Naive B cell (primary cell): ENCODE results near the gene SLC25A43. TPM values are rescaled to one million over a fixed set of nuclear protein-coding genes. Genes with fewer than 3 reads are reported as not detected.

ENCODE experiments used
- ATAC-seq, 2 donors: fragments of 150-1000 bp; cut with Tn5 transposase; 2 replicates each; pipeline ENCODE4 v1.10.0; 2021; ENCODE audit warnings: low read depth in 2 of 2, mild to moderate bottlenecking in 2 of 2, moderate library complexity in 2 of 2
- DNase-seq: peaks from one replicate; pipeline ENCODE4 v3.0.0; 2022
- H3K27ac Mint-ChIP-seq, 6 donors: one replicate each; pipeline ENCODE4 v1.8.0; 2020 to 2022; ENCODE audit warnings: mild to moderate bottlenecking in 6 of 6, mixed read lengths in 6 of 6, moderate library complexity in 5 of 6, inconsistent platforms in 2 of 6
- H3K27me3 Mint-ChIP-seq, 3 donors: one replicate each; pipeline ENCODE4 v1.8.0; 2021 to 2022; ENCODE audit warnings: mixed read lengths in 3 of 3, mild to moderate bottlenecking in 1 of 3
- H3K36me3 Mint-ChIP-seq, 2 donors: one replicate each; pipeline ENCODE4 v1.8.0; 2020 to 2022; ENCODE audit warnings: mixed read lengths in 2 of 2, inconsistent platforms in 1 of 2, mild to moderate bottlenecking in 1 of 2
- H3K4me1 Mint-ChIP-seq, 3 donors: one replicate each; pipeline ENCODE4 v1.8.0; 2020 to 2022; ENCODE audit warnings: mixed read lengths in 3 of 3, inconsistent platforms in 1 of 3, mild to moderate bottlenecking in 1 of 3, moderate library complexity in 1 of 3
- H3K4me3 Mint-ChIP-seq, 8 donors: one replicate each; pipeline ENCODE4 v1.8.0; 2020 to 2022; ENCODE audit warnings: mild to moderate bottlenecking in 8 of 8, mixed read lengths in 8 of 8, moderate library complexity in 8 of 8, inconsistent platforms in 2 of 8
- H3K9me3 Mint-ChIP-seq, 7 donors: one replicate each; pipeline ENCODE4 v1.8.0; 2020 to 2022; ENCODE audit warnings: mixed read lengths in 7 of 7, mild to moderate bottlenecking in 5 of 7, inconsistent platforms in 2 of 7, moderate library complexity in 1 of 7
- polyA plus RNA-seq, 6 donors: library from polyadenylated mRNA; unstranded; fragments of 300-500 nt; fragmentation: Illumina TruSeq; gene quantifications; one replicate each; pipeline ENCODE4 v1.2.3, GENCODE V29; 2021; ENCODE audit warnings: low read depth in 6 of 6

Gene SLC25A43
- polyA plus RNA-seq, 6 donors from 2014 or later: 9.3 to 15.3 (median 12.5) TPM

DNA sequence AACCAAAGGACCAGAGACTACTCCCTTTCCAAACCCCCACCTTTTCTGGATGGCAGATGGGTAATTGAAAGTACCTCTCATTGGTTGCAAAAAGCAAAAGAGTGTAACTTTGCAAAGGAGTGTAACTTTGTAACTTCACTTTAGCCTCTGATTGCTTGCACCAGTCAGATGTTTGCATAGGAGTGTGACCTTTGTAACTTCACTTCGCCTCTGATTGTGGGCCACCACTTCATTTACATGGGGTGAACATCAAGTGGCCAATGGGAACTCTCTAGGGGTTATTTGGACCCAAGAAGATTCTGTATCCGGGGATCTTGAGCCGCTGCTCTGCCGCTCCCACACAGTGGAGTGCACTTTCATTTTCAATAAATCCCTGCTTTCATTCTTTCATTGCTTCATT, 9.9 kb upstream of the SLC25A43 start:
- no peaks in the 10 kb centered on the region for H3K36me3 Mint-ChIP-seq
- peaks cover 0 to 3% (median 0%) of the 10 kb centered on the region in 3 donors for H3K27me3 Mint-ChIP-seq
- H3K4me3 Mint-ChIP-seq: no peak overlapping the region
- DNase-seq: no peak
- H3K4me1 Mint-ChIP-seq: no peaks in the 10 kb centered on the region
- no peak for ATAC-seq
- H3K27ac Mint-ChIP-seq: no peak overlapping the region
- peaks cover 0 to 3% (median 0%) of the 10 kb centered on the region in 7 donors for H3K9me3 Mint-ChIP-seq

GRCh38 chrX:119389871-119390501, 9.2 kb upstream of the SLC25A43 start:
- H3K4me1 Mint-ChIP-seq: no peaks in the 10 kb centered on the region
- H3K9me3 Mint-ChIP-seq: peaks cover 0 to 3% (median 0%) of the 10 kb centered on the region in 7 donors
- no peaks in the 10 kb centered on the region for H3K36me3 Mint-ChIP-seq
- H3K27me3 Mint-ChIP-seq: peaks cover 0 to 3% (median 0%) of the 10 kb centered on the region in 3 donors
- H3K27ac Mint-ChIP-seq: peak overlapping the region in 1 of 6 donors; percentile 78
- no peak for ATAC-seq
- no peak for DNase-seq
- H3K4me3 Mint-ChIP-seq: peak overlapping the region in 1 of 8 donors; percentile 34

DNA sequence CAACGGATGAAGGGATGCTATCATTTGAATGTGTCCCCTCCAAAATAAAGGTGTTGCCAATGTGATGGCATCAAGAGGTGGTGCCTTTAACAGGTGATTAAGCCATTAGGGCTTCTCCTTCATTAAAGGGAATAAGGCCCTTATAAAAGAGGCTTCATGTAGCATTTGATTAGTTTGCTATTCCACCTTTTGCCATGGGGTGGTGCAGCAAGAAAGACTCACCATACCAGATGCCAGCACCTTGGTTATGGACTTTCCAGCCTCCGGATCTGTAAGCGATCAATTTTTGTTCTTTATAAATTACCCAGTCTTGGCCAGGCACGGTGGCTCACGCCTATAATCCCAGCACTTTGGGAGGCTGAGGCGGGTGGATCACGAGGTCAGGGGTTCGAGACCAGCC, 7.9 kb upstream of the SLC25A43 start:
- H3K27me3 Mint-ChIP-seq: peaks cover 0 to 3% (median 0%) of the 10 kb centered on the region in 3 donors
- H3K9me3 Mint-ChIP-seq: peaks cover 0 to 3% (median 0%) of the 10 kb centered on the region in 7 donors
- no peaks in the 10 kb centered on the region for H3K4me1 Mint-ChIP-seq
- no peak for ATAC-seq
- DNase-seq: peak; percentile 1
- H3K36me3 Mint-ChIP-seq: no peaks in the 10 kb centered on the region
- H3K4me3 Mint-ChIP-seq: no peak overlapping the region
- no peak overlapping the region for H3K27ac Mint-ChIP-seq

DNA sequence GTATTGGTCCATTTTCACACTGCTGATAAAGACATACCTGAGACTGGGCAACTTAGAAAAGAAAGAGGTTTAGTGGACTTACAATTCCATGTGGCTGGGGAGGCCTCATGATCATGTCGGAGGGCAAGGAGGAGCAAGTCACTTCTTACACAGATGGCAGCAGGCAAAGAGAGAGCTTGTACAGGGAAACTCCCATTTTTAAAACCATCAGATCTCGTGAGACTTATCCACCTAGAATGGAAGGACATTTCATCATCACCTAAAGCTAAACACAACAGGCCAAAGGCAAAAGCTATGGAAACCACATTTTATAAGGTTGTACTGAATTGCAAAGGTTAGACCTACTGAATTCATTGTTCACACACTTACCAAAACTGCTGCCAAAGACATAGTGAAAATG, 6.0 kb upstream of the SLC25A43 start:
- DNase-seq: no peak
- H3K4me1 Mint-ChIP-seq: no peaks in the 10 kb centered on the region
- peaks cover 0 to 3% (median 0%) of the 10 kb centered on the region in 3 donors for H3K27me3 Mint-ChIP-seq
- H3K27ac Mint-ChIP-seq: peak overlapping the region in 1 of 6 donors; percentile 48
- no peak for ATAC-seq
- H3K4me3 Mint-ChIP-seq: no peak overlapping the region
- peaks cover 0 to 3% (median 0%) of the 10 kb centered on the region in 7 donors for H3K9me3 Mint-ChIP-seq
- H3K36me3 Mint-ChIP-seq: no peaks in the 10 kb centered on the region

DNA sequence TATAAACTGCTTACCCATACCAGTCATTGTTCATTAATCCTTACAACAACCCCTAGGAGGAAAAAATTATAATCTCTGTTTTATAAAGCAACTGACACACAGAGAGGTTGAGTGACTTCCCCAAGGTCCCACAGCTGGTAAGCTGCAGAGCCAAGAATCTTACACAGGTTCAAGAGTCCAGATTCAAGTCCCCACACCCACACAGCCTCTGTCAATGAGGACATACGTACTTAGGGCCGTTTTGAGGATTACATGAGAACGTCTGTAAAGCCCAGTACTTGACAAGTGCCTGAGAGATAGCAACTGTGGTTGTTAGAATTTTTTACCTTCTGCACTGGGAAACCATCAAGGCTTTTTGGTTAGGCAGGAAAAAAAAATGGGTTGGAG, 556 bp upstream of the SLC25A43 start:
- Mint-ChIP-seq H3K4me1 (peaks cover 7 to 27% (median 14%) of the 10 kb centered on the region in 3 donors), H3K27ac (peak overlapping the region; percentile 86 to 93 (median 88)), H3K27me3 (peaks cover 0 to 3% (median 0%) of the 10 kb centered on the region in 3 donors), H3K36me3 (no peaks in the 10 kb centered on the region), H3K9me3 (peaks cover 0 to 3% (median 0%) of the 10 kb centered on the region in 7 donors), H3K4me3 (peak overlapping the region; percentile 83 to 98 (median 92))
- ATAC-seq: peak; percentile 4 to 7
- no peak for DNase-seq

DNA sequence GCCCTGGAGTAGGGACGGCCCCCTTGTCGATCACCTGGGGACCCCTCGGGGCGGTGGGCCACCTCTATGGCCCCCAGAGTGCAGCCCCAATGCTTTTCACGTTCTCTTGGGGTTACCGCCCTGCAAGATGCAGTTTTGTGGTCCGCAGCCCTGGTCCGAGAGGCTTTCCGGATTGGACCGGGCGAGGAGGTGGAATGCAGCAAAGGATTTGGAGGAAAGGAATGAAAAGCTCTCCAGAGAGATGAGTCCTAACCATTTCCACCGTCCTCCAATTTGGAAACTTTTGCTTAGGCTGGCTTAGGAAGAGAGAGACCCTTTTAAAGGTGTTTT, 601 bp downstream of the SLC25A43 start:
- ATAC-seq: no peak
- Mint-ChIP-seq H3K4me3 (peak overlapping the region; percentile 53 to 86 (median 78)), H3K27me3 (no peaks in the 10 kb centered on the region), H3K4me1 (peaks cover 7 to 27% (median 14%) of the 10 kb centered on the region in 3 donors), H3K36me3 (no peaks in the 10 kb centered on the region), H3K9me3 (no peaks in the 10 kb centered on the region), H3K27ac (peak overlapping the region in 2 of 6 donors; percentile 38 to 54)
- no peak for DNase-seq

GRCh38 chrX:119401569-119401968, 2.4 kb downstream of the SLC25A43 start:
- Mint-ChIP-seq H3K4me3 (peak overlapping the region in 1 of 8 donors; percentile 2), H3K36me3 (no peaks in the 10 kb centered on the region), H3K4me1 (peaks cover 7 to 27% (median 14%) of the 10 kb centered on the region in 3 donors), H3K27ac (peak overlapping the region in 3 of 6 donors; percentile 3 to 54 (median 12)), H3K9me3 (no peaks in the 10 kb centered on the region), H3K27me3 (no peaks in the 10 kb centered on the region)
- DNase-seq: no peak
- no peak for ATAC-seq

GRCh38 chrX:119402588-119402987, 3.5 kb downstream of the SLC25A43 start:
- Mint-ChIP-seq H3K9me3 (no peaks in the 10 kb centered on the region), H3K27me3 (no peaks in the 10 kb centered on the region), H3K4me3 (peak overlapping the region in 2 of 8 donors; percentile 9 to 42), H3K27ac (peak overlapping the region in 1 of 6 donors; percentile 76), H3K4me1 (peaks cover 7 to 27% (median 14%) of the 10 kb centered on the region in 3 donors), H3K36me3 (no peaks in the 10 kb centered on the region)
- ATAC-seq (no peak), DNase-seq (no peak)

DNA sequence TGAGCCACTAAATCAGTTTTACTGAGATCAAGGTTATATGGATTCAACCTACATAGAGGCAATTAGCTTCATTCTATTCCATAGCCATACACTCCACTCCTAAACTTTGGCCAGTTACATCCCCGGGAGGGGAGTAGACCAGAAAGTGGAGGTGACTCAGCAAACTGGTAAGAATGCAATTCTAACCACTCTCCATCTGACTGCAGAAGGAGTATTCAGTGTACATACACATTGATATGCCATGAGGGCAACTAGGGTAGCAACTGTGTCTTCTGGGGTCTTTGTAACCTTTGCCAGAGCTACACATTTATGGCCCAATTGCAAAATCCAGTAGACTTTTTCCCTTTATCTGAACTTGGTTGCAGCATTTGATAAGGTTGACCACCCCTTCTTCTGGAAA, 7.6 kb downstream of the SLC25A43 start:
- ATAC-seq (no peak), DNase-seq (no peak)
- H3K9me3 Mint-ChIP-seq: no peaks in the 10 kb centered on the region
- peak overlapping the region in 1 of 6 donors; percentile 8 for H3K27ac Mint-ChIP-seq
- no peaks in the 10 kb centered on the region for H3K27me3 Mint-ChIP-seq
- peaks cover 0 to 3% (median 0%) of the 10 kb centered on the region in 3 donors for H3K4me1 Mint-ChIP-seq
- H3K36me3 Mint-ChIP-seq: no peaks in the 10 kb centered on the region
- peak overlapping the region in 1 of 8 donors; percentile 77 for H3K4me3 Mint-ChIP-seq

- no peaks in the 10 kb centered on the region for H3K36me3 Mint-ChIP-seq
- ATAC-seq (no peak), DNase-seq (no peak)
- no peak overlapping the region for H3K4me3 Mint-ChIP-seq
- H3K27me3 Mint-ChIP-seq: no peaks in the 10 kb centered on the region
- H3K27ac Mint-ChIP-seq: no peak overlapping the region
- no peaks in the 10 kb centered on the region for H3K9me3 Mint-ChIP-seq
- no peaks in the 10 kb centered on the region for H3K4me1 Mint-ChIP-seq
These were observed 8.5 kb downstream of the SLC25A43 start for GRCh38 chrX:119407681-119408080.

DNA sequence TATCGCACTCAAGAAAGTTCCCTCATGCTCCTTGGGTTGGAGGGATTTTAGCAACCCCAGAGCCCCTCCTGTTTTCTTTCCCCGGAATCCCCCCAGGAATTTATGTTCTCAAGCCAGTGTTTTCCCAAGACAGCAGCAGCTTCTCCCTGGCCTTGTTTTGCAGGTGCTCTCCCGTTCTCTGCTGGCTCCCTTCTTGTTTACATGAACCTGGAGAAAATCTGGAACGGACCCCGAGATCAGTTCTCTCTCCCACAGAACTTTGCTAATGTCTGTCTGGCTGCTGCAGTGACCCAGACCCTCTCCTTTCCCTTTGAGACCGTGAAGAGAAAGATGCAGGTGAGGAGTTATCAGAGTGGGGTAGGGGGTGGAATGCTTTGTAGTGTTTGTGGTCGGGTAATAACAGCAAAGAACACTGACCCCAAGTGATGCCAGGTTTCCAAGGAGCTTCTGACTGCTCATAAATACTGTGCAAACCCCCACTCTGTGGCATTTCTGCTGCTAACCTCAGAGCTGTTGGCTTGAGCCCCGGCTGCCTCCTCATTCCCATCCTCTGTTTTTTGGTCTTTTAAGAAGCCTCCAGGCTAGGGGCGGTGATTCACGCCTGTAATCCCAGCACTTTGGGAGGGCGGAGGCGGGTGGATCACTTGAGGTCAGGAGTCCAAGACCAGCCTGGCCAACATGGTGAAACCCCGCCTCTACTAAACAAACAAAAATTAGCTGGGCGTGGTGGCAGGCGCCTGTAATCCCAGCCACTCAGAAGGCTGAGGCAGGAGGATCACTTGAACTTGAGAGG, 11.1 kb downstream of the SLC25A43 start:
- Mint-ChIP-seq H3K4me1 (no peaks in the 10 kb centered on the region), H3K4me3 (peak overlapping the region in 1 of 8 donors; percentile 66), H3K27me3 (no peaks in the 10 kb centered on the region), H3K27ac (no peak overlapping the region), H3K36me3 (no peaks in the 10 kb centered on the region), H3K9me3 (no peaks in the 10 kb centered on the region)
- no peak for DNase-seq
- ATAC-seq: no peak

- Mint-ChIP-seq H3K36me3 (no peaks in the 10 kb centered on the region), H3K4me3 (no peak overlapping the region), H3K9me3 (no peaks in the 10 kb centered on the region), H3K27me3 (no peaks in the 10 kb centered on the region), H3K4me1 (no peaks in the 10 kb centered on the region), H3K27ac (no peak overlapping the region)
- ATAC-seq: no peak
- no peak for DNase-seq
These were observed 11.7 kb downstream of the SLC25A43 start for GRCh38 chrX:119410854-119411253.

DNA sequence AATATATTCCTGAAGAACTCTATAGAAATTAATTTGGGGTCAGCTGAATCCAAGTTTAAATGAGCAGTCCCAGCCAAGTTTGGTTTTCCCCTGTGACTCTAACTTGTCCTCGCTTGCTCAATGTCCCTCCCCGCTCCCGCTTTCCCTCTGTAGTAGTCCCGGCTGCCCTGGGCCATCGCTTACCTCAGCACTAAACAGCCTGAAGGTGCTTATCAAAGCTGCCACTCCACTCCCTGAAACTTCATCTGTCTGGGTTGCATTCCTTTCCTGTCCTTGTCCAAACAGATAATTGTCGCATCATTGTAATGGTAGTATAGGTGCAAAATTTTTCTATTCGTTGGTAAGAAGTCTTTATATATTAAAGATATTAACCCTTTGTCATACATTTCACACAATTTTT, 12.8 kb downstream of the SLC25A43 start:
- Mint-ChIP-seq H3K36me3 (no peaks in the 10 kb centered on the region), H3K4me1 (no peaks in the 10 kb centered on the region), H3K27ac (peak overlapping the region in 2 of 6 donors; percentile 42 to 49), H3K9me3 (no peaks in the 10 kb centered on the region), H3K4me3 (no peak overlapping the region), H3K27me3 (no peaks in the 10 kb centered on the region)
- ATAC-seq (no peak), DNase-seq (no peak)

DNA sequence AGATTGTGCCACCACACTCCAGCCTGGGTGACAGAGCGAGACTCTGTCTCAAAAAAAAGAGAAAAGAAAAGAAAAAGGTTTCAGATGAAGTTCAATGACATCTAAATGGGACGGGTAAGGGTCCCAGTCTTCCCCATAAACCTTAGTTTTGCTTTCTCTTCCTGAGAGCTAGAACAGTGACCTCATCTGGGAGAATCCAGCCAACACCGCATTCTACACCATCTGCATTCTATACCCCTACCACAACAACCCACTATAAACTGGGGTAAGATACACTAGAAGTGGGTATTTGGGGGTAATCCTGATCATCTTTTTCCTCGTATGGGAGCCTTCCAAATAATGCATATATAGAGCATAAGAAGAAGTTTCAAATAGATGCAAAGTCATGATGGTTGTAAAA, 18.2 kb downstream of the SLC25A43 start:
- Mint-ChIP-seq H3K27me3 (no peaks in the 10 kb centered on the region), H3K27ac (peak overlapping the region in 1 of 6 donors; percentile 65), H3K9me3 (no peaks in the 10 kb centered on the region), H3K4me1 (no peaks in the 10 kb centered on the region), H3K4me3 (no peak overlapping the region), H3K36me3 (peaks cover 0 to 11% of the 10 kb centered on the region in 2 donors)
- ATAC-seq (no peak), DNase-seq (no peak)
